Measurements from ENCODE around the gene PTPN12.
A peak's percentile ranks its signal among the peaks of the same experiment; 100 is the strongest.
"Not testable (repeated sequence)": the region's sequence is repeated elsewhere in the genome, so short reads cannot be mapped to it uniquely, and the experiment has no call there.

Gene PTPN12

GRCh38 chr7:77538281-77539212 is 1.5 kb downstream of the PTPN12 start:
- peak in 1 of 2 experiments; percentile 16 for DNase-seq

GRCh38 chr7:77540402-77540822 is 3.3 kb downstream of the PTPN12 start:
- no peak for DNase-seq

GRCh38 chr7:77540993-77541392 is 3.9 kb downstream of the PTPN12 start:
- DNase-seq, result not testable (repeated sequence)

GRCh38 chr7:77542409-77542808 is 5.3 kb downstream of the PTPN12 start:
- DNase-seq, result no peak

GRCh38 chr7:77542895-77543294 is 5.8 kb downstream of the PTPN12 start:
- no peak for DNase-seq

- no peak for DNase-seq
Measured at GRCh38 chr7:77543910-77544309, 6.8 kb downstream of the PTPN12 start.

- no peak for DNase-seq
Measured at GRCh38 chr7:77544518-77544917, 7.4 kb downstream of the PTPN12 start.

GRCh38 chr7:77548206-77548605 is 11.1 kb downstream of the PTPN12 start:
- no peak for DNase-seq

- DNase-seq, result no peak
Measured at GRCh38 chr7:77549106-77549870, 12.2 kb downstream of the PTPN12 start.

- no peak for DNase-seq
Measured at GRCh38 chr7:77550586-77550985, 13.5 kb downstream of the PTPN12 start.

- no peak for DNase-seq
Measured at GRCh38 chr7:77553123-77553522, 16.0 kb downstream of the PTPN12 start.

- no peak for DNase-seq
Measured at GRCh38 chr7:77558284-77558967, 21.3 kb downstream of the PTPN12 start.

- no peak for DNase-seq
Measured at GRCh38 chr7:77561352-77561751, 24.3 kb downstream of the PTPN12 start.

- no peak for DNase-seq
Measured at GRCh38 chr7:77563275-77563674, 26.2 kb downstream of the PTPN12 start.

- no peak for DNase-seq
Measured at GRCh38 chr7:77565917-77566316, 28.8 kb downstream of the PTPN12 start.

GRCh38 chr7:77566421-77566820 is 29.3 kb downstream of the PTPN12 start:
- DNase-seq, result no peak

- no peak for DNase-seq
Measured at GRCh38 chr7:77569514-77570232, 32.6 kb downstream of the PTPN12 start.

- DNase-seq, result no peak
Measured at GRCh38 chr7:77570330-77571011, 33.4 kb downstream of the PTPN12 start.

- no peak for DNase-seq
Measured at GRCh38 chr7:77571801-77572200, 34.7 kb downstream of the PTPN12 start.

- DNase-seq, result no peak
Measured at GRCh38 chr7:77575187-77575586, 38.1 kb downstream of the PTPN12 start.

- DNase-seq, result no peak
Measured at GRCh38 chr7:77576856-77577255, 39.8 kb downstream of the PTPN12 start.

GRCh38 chr7:77579797-77580196 is 42.7 kb downstream of the PTPN12 start:
- no peak for DNase-seq
